ENCODE data around the gene TMED10.
"Not testable (repeated sequence)": the region's sequence is repeated elsewhere in the genome, so short reads cannot be mapped to it uniquely, and the experiment has no call there.

TMED10 gene

GRCh38 chr14:75127903-75128595 lies 48.4 kb downstream of the TMED10 start:
- no peak overlapping the region for H3K9ac ChIP-seq (ENCODE audit: low read length)
- no peaks in the 10 kb centered on the region for H3K27me3 ChIP-seq (ENCODE audit: control insufficient read depth, insufficient read depth, low read length)
- peaks cover 10% of the 10 kb centered on the region; the same call in 1 of the 2 replicates for H3K4me1 ChIP-seq (ENCODE audit: control insufficient read depth, insufficient read depth, low read length)
- no peak overlapping the region for H3K27ac ChIP-seq (ENCODE audit: low read depth, low read length)
- H3K9me3 ChIP-seq (ENCODE audit: control insufficient read depth, insufficient read depth, low read depth, low read length): no peaks in the 10 kb centered on the region
- H3K36me3 ChIP-seq (ENCODE audit: control insufficient read depth, insufficient read depth, low read length): peaks cover 4% of the 10 kb centered on the region; the same call in 1 of the 2 replicates
- H3K4me3 ChIP-seq (ENCODE audit: low read depth, low read length): peak overlapping the region; percentile 83

GRCh38 chr14:75127474-75127820 lies 49.0 kb downstream of the TMED10 start:
- H3K36me3 ChIP-seq (ENCODE audit: control insufficient read depth, insufficient read depth, low read length); H3K4me1 ChIP-seq (ENCODE audit: control insufficient read depth, insufficient read depth, low read length); H3K27me3 ChIP-seq (ENCODE audit: control insufficient read depth, insufficient read depth, low read length); H3K9me3 ChIP-seq (ENCODE audit: control insufficient read depth, insufficient read depth, low read depth, low read length): not testable (repeated sequence)
- Histone ChIP-seq H3K4me3 (ENCODE audit: low read depth, low read length) (peak overlapping the region; percentile 83), H3K9ac (ENCODE audit: low read length) (peak overlapping the region; percentile 96), H3K27ac (ENCODE audit: low read depth, low read length) (peak overlapping the region; percentile 70)

GRCh38 chr14:75126679-75127473 lies 49.5 kb downstream of the TMED10 start, which contains the start of gene NEK9:
Gene NEK9, minus strand, starts transcription at chr14:75127048. Its CDS starts 127 bp downstream, at chr14:75126921.
- H3K27ac ChIP-seq (ENCODE audit: low read depth, low read length): peak within 1 kb of the TSS; percentile 70
- H3K9ac ChIP-seq (ENCODE audit: low read length): peak within 1 kb of the TSS; percentile 96
- peaks cover 10% of the 10 kb centered on the region; the same call in 1 of the 2 replicates for H3K4me1 ChIP-seq (ENCODE audit: control insufficient read depth, insufficient read depth, low read length)
- H3K36me3 ChIP-seq (ENCODE audit: control insufficient read depth, insufficient read depth, low read length): peaks cover 4% of the 10 kb centered on the region; the same call in 1 of the 2 replicates
- H3K27me3 ChIP-seq (ENCODE audit: control insufficient read depth, insufficient read depth, low read length): no peaks in the 10 kb centered on the region
- H3K9me3 ChIP-seq (ENCODE audit: control insufficient read depth, insufficient read depth, low read depth, low read length): no peaks in the 10 kb centered on the region
- H3K4me3 ChIP-seq (ENCODE audit: low read depth, low read length): peak within 1 kb of the TSS; percentile 83

DNA sequence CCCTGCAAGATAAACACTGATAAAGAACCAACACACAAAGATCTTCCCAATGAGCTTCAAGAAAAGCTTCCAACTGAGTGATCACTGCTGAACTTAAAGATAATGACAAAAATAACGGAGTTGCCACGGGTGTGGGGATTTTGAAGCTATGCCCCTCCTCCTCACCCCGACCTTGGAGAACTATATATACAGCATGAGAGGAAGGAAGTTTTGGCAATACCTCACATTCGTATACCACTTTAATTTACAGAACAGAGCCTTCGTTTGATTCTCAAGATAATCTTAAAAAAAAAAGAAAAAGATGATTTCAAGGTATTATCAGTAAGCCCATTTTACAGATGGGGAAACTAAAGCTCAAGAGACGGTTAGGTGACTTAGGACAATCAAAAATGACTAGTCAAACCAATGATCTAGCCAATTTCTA lies 50.3 kb downstream of the TMED10 start:
- Histone ChIP-seq H3K27me3 (ENCODE audit: control insufficient read depth, insufficient read depth, low read length) (no peaks in the 10 kb centered on the region), H3K9me3 (ENCODE audit: control insufficient read depth, insufficient read depth, low read depth, low read length) (no peaks in the 10 kb centered on the region), H3K27ac (ENCODE audit: low read depth, low read length) (peak overlapping the region; percentile 70; the same call in 1 of the 2 replicates), H3K4me1 (ENCODE audit: control insufficient read depth, insufficient read depth, low read length) (peaks cover 10% of the 10 kb centered on the region; the same call in 1 of the 2 replicates), H3K4me3 (ENCODE audit: low read depth, low read length) (peak overlapping the region; percentile 83), H3K9ac (ENCODE audit: low read length) (peak overlapping the region; percentile 96), H3K36me3 (ENCODE audit: control insufficient read depth, insufficient read depth, low read length) (peaks cover 4% of the 10 kb centered on the region; the same call in 1 of the 2 replicates)

DNA sequence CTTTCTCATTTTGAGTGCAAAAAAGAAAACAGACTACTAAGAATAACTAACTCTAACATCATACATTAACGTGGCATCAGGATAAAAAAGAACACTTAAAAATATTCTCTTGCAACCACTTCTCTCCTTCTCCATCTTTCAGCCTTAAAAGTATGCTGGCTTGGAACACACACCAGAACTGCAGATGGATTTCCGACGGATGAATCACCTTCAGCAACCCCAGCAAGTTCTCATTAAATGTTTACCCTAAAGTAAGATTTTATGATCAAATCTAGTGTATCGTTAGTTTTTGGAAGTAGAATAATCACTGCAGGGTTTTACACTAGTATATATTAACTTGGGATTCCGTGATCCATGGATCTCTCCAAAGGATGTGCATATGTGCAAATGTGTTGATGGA lies 50.8 kb downstream of the TMED10 start:
- Histone ChIP-seq H3K9me3 (ENCODE audit: control insufficient read depth, insufficient read depth, low read depth, low read length) (no peaks in the 10 kb centered on the region), H3K27me3 (ENCODE audit: control insufficient read depth, insufficient read depth, low read length) (no peaks in the 10 kb centered on the region), H3K4me3 (ENCODE audit: low read depth, low read length) (peak overlapping the region; percentile 83), H3K4me1 (ENCODE audit: control insufficient read depth, insufficient read depth, low read length) (peaks cover 10% of the 10 kb centered on the region; the same call in 1 of the 2 replicates), H3K27ac (ENCODE audit: low read depth, low read length) (no peak overlapping the region), H3K36me3 (ENCODE audit: control insufficient read depth, insufficient read depth, low read length) (peaks cover 5% of the 10 kb centered on the region), H3K9ac (ENCODE audit: low read length) (peak overlapping the region; percentile 96)

DNA sequence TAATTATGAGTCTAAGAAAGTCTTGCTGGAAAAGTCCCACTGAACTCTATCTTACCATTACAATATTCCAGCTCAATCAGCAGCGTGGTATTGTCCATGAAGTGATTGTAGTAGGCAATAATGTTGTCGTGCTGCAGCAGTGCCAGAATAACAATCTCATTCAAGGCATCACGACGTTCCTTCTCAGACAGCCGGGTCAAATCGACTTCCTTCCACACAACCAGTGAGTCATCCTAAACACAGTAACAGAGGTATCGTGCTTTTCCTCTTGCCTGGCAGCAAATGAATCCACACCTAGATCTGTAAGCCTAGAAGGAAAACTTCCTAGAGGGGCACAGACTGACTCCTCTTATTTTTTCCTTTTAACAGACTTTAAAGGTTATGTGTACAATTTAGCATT lies 52.4 kb downstream of the TMED10 start:
- peaks cover 21% of the 10 kb centered on the region for H3K36me3 ChIP-seq (ENCODE audit: control insufficient read depth, insufficient read depth, low read length)
- no peak overlapping the region for H3K9ac ChIP-seq (ENCODE audit: low read length)
- no peak overlapping the region for H3K4me3 ChIP-seq (ENCODE audit: low read depth, low read length)
- H3K9me3 ChIP-seq (ENCODE audit: control insufficient read depth, insufficient read depth, low read depth, low read length): no peaks in the 10 kb centered on the region
- H3K27ac ChIP-seq (ENCODE audit: low read depth, low read length): no peak overlapping the region
- H3K4me1 ChIP-seq (ENCODE audit: control insufficient read depth, insufficient read depth, low read length): peaks cover 10% of the 10 kb centered on the region; the same call in 1 of the 2 replicates
- no peaks in the 10 kb centered on the region for H3K27me3 ChIP-seq (ENCODE audit: control insufficient read depth, insufficient read depth, low read length)

GRCh38 chr14:75121552-75121951 lies 54.9 kb downstream of the TMED10 start:
- Histone ChIP-seq H3K4me3 (ENCODE audit: low read depth, low read length) (no peak overlapping the region), H3K9ac (ENCODE audit: low read length) (no peak overlapping the region), H3K36me3 (ENCODE audit: control insufficient read depth, insufficient read depth, low read length) (peaks cover 39% of the 10 kb centered on the region), H3K4me1 (ENCODE audit: control insufficient read depth, insufficient read depth, low read length) (peaks cover 7% of the 10 kb centered on the region; the same call in 1 of the 2 replicates), H3K27ac (ENCODE audit: low read depth, low read length) (no peak overlapping the region), H3K27me3 (ENCODE audit: control insufficient read depth, insufficient read depth, low read length) (no peaks in the 10 kb centered on the region), H3K9me3 (ENCODE audit: control insufficient read depth, insufficient read depth, low read depth, low read length) (no peaks in the 10 kb centered on the region)

- Histone ChIP-seq H3K9me3 (ENCODE audit: control insufficient read depth, insufficient read depth, low read depth, low read length) (no peaks in the 10 kb centered on the region), H3K36me3 (ENCODE audit: control insufficient read depth, insufficient read depth, low read length) (peaks cover 46% of the 10 kb centered on the region), H3K27ac (ENCODE audit: low read depth, low read length) (no peak overlapping the region), H3K4me1 (ENCODE audit: control insufficient read depth, insufficient read depth, low read length) (0 out of 2 replicates have a peak, but pooled peaks cover 3% of the 10 kb centered on the region), H3K27me3 (ENCODE audit: control insufficient read depth, insufficient read depth, low read length) (no peaks in the 10 kb centered on the region), H3K9ac (ENCODE audit: low read length) (no peak overlapping the region), H3K4me3 (ENCODE audit: low read depth, low read length) (no peak overlapping the region)
Observed at GRCh38 chr14:75120541-75121291, 55.7 kb downstream of the TMED10 start.

DNA sequence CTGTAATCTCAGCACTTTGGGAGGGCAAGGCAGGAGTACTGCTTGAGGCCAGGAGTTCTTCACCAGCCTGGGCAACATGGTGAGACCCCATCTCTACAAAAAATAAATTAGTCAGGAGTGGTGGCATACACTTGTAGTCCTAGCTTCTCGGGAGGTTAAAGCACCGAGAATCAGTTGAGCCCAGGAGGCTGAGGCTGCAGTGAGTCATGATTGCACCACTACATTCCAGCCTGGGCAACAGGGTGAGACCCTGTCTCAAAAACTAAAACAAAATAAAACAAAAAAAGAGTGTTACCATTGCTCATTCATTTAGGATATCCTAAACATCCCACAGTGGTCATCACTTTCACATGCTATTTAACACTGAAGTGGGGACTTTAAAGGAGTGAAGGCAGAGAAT lies 57.4 kb downstream of the TMED10 start:
- no peak overlapping the region for H3K9ac ChIP-seq (ENCODE audit: low read length)
- H3K27ac ChIP-seq (ENCODE audit: low read depth, low read length): no peak overlapping the region
- no peaks in the 10 kb centered on the region for H3K9me3 ChIP-seq (ENCODE audit: control insufficient read depth, insufficient read depth, low read depth, low read length)
- H3K4me3 ChIP-seq (ENCODE audit: low read depth, low read length): no peak overlapping the region
- no peaks in the 10 kb centered on the region for H3K4me1 ChIP-seq (ENCODE audit: control insufficient read depth, insufficient read depth, low read length)
- peaks cover 62% of the 10 kb centered on the region for H3K36me3 ChIP-seq (ENCODE audit: control insufficient read depth, insufficient read depth, low read length)
- no peaks in the 10 kb centered on the region for H3K27me3 ChIP-seq (ENCODE audit: control insufficient read depth, insufficient read depth, low read length)

GRCh38 chr14:75113932-75114539 lies 62.4 kb downstream of the TMED10 start:
- no peaks in the 10 kb centered on the region for H3K27me3 ChIP-seq (ENCODE audit: control insufficient read depth, insufficient read depth, low read length)
- no peaks in the 10 kb centered on the region for H3K9me3 ChIP-seq (ENCODE audit: control insufficient read depth, insufficient read depth, low read depth, low read length)
- H3K4me3 ChIP-seq (ENCODE audit: low read depth, low read length): no peak overlapping the region
- H3K27ac ChIP-seq (ENCODE audit: low read depth, low read length): no peak overlapping the region
- H3K36me3 ChIP-seq (ENCODE audit: control insufficient read depth, insufficient read depth, low read length): peaks cover 94% of the 10 kb centered on the region
- no peaks in the 10 kb centered on the region for H3K4me1 ChIP-seq (ENCODE audit: control insufficient read depth, insufficient read depth, low read length)
- H3K9ac ChIP-seq (ENCODE audit: low read length): no peak overlapping the region

All from HUES6 (cell line).